ENCODE results near the gene MAPK8IP1.
"Not testable (repeated sequence)": the region's sequence is repeated elsewhere in the genome, so short reads cannot be mapped to it uniquely, and the experiment has no call there.

MAPK8IP1 gene

DNA sequence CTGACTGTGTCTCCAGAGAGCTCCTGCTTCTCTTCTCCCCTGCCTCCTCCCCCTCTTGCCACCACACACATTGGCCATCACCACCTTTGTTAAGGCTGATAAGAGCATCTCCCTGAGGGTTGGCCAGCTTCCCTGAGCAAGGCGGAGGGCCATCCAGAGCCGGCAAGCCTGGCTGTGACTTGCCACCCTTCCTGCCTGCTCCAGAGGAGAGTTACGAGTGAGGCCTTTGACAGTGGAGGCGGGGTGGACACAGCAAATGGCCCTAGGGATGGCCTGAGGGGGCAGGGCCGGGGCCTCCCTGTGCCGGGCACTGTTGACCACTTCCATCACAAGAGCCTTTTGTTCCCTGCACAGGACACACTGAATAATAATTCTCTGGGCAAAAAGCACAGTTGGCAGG lies 16.2 kb downstream of the MAPK8IP1 start:
- intact Hi-C loops (cut with DNase I): loop anchor here (5.0 kb wide), 1 partner anchor 54 kb away; the partner anchor contains the start of gene CRY2
- DNase-seq: peak; percentile 67 to 95 (median 88)

DNA sequence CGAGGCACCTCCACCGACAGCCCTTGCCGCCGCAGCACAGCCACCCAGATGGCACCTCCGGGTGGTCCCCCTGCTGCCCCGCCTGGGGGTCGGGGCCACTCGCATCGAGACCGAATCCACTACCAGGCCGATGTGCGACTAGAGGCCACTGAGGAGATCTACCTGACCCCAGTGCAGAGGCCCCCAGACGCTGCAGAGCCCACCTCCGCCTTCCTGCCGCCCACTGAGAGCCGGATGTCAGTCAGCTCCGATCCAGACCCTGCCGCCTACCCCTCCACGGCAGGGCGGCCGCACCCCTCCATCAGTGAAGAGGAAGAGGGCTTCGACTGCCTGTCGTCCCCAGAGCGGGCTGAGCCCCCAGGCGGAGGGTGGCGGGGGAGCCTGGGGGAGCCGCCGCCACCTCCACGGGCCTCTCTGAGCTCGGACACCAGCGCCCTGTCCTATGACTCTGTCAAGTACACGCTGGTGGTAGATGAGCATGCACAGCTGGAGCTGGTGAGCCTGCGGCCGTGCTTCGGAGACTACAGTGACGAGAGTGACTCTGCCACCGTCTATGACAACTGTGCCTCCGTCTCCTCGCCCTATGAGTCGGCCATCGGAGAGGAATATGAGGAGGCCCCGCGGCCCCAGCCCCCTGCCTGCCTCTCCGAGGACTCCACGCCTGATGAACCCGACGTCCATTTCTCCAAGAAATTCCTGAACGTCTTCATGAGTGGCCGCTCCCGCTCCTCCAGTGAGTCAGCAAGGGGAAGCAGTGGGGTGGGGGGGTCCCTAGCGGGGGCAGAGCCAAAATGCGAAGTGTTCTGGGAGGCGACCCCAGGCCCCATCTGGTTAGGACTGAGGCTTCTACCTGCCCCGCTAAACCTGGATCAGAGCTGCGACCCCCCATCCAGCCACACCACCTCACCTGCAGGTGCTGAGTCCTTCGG lies 17.3 kb downstream of the MAPK8IP1 start:
- no peak for DNase-seq
- intact Hi-C loops (cut with DNase I): loop anchor here (5.0 kb wide), 1 partner anchor 55 kb away; the partner anchor contains the start of gene CRY2

DNA sequence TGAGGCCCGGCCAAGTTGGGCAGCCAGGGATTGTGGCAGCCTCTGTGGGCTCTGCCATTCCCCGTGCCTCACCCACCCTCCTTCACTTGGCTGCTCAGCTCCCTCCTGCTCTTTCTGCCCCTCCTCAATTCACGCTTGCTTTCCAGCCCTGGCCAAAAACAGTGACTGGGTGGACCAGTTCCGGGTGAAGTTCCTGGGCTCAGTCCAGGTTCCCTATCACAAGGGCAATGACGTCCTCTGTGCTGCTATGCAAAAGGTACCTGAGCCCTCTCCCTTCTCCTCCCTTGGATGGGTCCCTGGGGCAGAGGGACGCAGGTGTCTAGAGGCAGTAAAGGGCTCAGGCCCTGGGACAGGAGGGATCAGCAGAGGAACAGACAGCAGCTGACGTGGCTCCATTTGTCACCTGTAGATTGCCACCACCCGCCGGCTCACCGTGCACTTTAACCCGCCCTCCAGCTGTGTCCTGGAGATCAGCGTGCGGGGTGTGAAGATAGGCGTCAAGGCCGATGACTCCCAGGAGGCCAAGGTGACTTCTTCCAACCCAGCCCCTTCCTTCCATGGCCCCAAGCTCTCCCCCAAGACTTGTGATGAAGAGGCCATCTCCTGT lies 19.0 kb downstream of the MAPK8IP1 start:
- intact Hi-C loops (cut with DNase I): loop anchor here (5.0 kb wide), 1 partner anchor 57 kb away; the partner anchor contains the start of gene CRY2
- DNase-seq: no peak

DNA sequence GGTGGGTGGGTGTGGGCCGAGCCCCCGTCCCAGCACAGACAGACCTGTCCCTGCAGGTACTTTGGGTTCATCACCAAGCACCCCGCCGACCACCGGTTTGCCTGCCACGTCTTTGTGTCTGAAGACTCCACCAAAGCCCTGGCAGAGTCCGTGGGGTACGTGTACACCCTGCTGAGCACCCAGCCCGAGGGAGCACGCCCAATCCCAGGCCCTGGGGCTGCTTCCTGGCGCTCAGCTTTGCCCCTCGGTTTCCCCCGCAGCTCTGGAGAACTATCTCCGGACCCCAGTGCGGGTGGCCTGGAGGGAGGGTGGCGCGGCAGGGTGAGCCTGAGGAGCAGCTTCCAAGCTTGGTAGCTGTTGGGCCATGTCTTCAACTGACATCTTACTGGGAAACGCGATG lies 19.6 kb downstream of the MAPK8IP1 start:
- intact Hi-C loops (cut with DNase I): no loop called here
- DNase-seq: no peak

DNA sequence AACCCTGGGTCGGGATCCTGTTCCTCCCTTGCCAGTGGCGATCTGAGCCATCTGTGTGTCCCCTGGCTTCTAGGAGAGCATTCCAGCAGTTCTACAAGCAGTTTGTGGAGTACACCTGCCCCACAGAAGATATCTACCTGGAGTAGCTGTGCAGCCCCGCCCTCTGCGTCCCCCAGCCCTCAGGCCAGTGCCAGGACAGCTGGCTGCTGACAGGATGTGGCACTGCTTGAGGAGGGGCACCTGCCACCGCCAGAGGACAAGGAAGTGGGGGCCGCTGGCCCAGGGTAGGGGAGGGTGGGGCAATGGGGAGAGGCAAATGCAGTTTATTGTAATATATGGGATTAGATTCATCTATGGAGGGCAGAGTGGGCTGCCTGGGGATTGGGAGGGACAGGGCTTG lies 20.1 kb downstream of the MAPK8IP1 start:
- intact Hi-C loops (cut with DNase I); DNase-seq: not testable (repeated sequence)

DNA sequence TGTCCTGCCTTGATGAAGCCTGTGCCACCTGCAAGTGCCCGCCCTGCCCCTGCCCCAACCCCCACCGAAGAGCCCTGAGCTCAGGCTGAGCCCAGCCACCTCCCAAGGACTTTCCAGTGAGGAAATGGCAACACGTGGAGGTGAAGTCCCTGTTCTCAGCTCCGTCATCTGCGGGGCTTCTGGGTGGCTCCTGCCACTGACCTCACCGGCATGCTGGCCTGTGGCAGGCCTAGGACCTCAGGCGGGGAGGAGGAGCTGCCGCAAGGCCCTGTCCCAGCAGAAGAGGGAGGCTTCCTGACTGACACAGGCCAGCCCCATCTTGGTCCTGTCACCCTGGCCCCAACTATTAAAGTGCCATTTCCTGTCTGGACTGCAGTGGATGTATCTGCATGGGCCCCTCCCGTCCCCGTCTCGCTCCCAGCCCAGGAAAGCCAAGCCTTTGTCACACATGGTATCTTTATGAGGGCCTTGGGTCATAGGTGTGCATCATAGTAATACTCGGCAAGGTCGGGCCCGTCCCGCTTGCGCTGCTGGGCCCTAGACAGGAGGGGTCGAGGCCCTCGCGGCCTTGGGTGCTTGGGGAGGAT lies 20.7 kb downstream of the MAPK8IP1 start:
- DNase-seq: no peak
- intact Hi-C loops (cut with DNase I): no loop called here

DNA sequence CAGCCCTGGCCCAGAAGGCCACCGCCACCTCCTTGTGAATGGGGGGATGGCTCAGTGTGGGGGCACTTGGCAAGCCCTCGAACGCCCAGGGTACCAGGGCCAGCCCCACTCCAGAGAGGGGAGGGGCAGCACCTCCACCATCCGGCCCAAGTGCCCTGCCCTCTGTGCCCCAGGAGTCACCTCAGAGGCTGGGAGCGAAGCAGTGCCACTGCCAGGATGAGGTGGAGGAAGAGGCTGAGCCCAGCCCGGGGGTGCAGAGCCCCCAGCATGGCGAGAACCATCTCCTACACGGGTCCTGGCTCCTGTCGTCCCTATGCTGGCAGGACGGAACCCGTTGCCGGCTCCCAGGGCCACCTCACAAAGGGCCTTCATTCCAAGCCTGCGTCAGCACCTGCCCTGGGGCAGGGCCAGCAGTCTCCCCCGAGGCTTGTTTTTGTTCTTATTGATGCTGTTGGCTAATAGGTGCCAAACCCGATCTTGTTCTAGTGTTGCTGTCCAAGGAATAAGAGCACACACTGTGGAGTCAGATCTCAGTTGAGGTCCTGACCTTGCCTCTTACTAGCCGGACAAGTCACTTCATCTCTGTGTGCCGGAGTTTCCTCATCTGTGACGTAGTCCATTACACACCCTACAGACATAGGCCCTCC lies 21.6 kb downstream of the MAPK8IP1 start, which contains the start of gene FREY1:
Gene FREY1, minus strand, starts transcription at position 307 of the 647 bp plus-strand sequence. Its CDS starts 26 bp downstream, at position 281.
- intact Hi-C loops (cut with DNase I): no loop called here
- peak in 7 of 42 donors; percentile 30 to 59 (median 47) for DNase-seq

DNA sequence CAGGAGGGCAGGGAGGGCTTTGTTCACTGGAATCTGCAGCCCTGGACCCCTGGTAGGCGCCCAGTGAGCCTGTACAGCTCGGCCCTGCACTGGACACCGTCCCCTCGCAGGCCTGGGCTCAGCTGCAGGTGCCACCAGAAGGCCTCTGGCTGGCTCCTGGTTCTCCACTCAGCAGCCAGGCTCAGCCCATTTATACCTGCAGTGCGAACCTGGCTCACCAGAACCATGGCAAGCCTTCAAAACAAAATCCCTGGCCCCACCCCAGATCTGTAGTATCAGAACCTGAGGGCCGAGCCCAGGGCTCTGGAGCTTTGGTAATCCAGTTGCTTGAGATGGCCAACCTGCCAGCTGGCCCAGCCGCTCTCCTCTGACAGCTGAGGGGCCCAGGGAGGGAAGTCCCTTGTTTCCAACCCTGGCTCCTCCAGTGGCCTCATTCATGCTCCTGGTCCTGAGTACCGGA lies 22.5 kb downstream of the MAPK8IP1 start:
- intact Hi-C loops (cut with DNase I): no loop called here
- peak in 13 of 42 donors; percentile 38 to 67 (median 45) for DNase-seq

DNA sequence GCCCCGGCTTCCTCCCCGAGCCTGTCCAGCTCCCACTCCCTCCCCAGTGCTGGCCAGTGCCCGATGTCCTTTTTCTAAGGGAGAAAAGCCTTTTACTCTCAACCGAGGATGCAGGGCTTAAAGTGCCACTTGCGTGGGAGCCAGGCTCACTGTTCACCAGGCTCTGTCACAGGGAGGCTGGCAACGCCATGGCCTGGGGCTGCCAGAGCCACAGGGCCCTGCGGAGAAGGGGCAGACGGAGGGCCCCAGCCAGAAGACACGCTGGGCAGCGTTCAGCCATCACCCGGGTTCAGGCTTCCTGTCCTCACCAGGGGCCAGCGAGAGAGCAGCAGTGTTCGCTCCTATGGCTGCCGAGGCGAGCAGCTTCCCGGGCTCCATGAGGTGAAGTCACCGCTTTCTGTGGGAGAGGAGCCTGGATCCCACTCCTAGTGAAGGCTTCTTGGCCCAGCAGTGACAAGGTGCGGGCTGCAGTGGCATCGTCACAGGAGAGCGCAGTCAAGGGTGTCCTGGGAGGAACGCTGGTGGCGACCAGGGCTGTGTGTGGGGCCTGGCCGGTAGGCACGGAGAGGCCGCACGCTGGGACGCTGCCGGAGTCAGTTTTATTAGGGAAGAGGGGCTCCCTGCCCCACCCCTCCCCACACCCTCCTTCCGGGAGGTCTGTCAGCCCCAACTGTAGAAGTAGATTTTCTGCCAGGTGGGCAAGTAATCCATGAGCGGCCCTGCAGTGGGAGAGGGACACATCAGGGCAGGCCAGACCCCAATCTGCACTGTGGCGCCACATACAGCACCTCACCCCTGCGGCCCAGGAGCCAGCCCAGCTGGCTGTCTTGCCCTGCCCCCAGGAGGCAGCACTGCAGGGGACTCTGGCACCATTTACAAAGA lies 24.4 kb downstream of the MAPK8IP1 start:
- intact Hi-C loops (cut with DNase I): no loop called here
- DNase-seq: peak in 4 of 42 donors; percentile 31 to 56 (median 36)

DNA sequence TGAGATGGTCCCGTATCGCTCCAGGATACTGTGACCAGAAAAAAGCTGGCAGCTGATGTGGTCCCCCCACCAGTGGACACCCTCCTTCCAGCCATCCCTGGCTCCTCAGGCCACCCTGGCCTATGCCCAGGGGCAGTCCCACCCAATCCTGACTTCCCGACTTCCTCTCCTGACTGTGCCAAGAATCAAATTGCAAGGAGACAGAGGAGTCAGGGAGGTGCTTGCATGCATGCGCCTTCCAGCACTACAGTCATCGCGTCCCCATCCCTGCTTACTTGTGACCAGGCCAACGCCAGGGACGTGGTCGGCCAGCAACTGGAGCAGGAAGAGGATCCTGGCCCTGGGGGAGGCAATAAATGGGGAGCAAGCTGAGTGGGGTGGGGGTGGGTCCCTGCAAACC lies 25.2 kb downstream of the MAPK8IP1 start:
- intact Hi-C loops (cut with DNase I): no loop called here
- no peak for DNase-seq

DNA sequence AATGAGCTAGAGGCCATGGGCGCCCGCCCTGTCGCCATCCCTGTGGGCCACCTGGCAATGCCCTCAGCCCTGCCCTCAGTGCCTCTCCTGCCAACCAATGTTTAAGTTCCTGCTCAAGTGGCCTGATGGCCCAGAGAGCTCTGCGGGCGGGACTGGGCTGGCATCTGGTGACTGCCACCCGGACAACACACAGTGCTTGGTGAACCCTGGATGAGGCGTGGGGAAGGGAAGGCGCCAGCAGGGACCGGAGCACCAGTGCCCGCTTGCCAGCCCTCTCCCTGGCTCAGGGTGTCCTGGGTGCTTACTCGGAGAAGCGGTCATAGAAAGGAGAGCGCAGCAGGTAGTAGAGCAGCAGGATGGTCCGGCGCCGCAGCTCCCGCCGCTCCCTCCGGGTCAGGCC lies 28.1 kb downstream of the MAPK8IP1 start:
- intact Hi-C loops (cut with DNase I): no loop called here
- no peak for DNase-seq

DNA sequence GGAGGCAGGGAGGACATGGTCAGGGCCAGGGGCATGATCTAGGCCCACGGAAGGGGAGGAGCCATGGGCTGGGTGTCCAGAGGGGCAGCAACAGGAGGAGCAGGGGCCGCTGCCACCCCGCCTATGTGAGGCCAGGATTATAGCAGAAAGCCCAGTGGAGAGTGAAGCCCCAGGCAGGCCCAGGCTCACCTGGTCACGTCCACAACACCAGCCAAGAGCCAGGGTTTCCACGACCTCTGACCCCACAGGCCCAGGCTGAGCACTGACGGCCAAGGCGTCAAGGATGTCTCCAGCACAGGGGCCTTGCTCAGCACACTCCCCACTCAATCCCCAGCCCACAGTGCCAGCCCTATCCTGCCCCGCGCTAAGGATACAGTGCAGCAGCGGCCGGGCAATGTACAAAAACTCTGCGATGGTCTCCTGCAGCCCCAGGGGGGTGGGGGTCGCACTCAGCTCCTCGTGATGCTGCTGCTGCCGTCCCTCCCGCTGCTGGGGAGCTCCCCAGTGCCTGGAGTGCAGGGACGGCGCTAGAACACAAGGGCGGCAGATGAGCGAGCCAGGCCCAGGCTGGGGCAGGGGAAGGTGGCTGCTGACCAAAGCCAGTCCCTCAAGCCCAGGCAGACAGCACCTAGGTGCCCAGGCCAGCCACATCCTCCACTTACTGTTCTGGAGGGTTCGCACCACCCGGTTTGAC lies 28.6 kb downstream of the MAPK8IP1 start:
- DNase-seq: no peak
- intact Hi-C loops (cut with DNase I): no loop called here

DNA sequence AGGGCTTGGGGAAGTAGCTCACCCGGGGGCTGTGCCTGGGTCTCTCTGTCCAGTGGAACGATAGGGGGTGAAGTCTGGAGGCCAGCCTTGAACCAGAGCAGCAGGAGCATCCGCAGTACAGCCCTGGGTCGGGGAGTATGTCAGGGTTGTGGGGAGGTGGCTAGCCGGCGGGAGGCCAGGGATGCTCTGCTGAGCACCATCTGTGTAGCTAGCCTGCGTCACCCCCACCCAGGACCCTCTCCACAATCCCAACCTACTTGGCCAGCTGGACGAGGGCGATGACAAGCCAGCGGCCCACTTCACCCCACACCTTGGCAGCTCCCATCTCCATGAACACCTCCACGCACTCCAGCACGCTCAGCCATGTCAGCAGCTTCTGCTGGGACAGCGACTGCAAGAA lies 30.0 kb downstream of the MAPK8IP1 start:
- intact Hi-C loops (cut with DNase I): loop anchor here (5.0 kb wide), 1 partner anchor 68 kb away; the partner anchor contains the start of gene CRY2
- no peak for DNase-seq

DNA sequence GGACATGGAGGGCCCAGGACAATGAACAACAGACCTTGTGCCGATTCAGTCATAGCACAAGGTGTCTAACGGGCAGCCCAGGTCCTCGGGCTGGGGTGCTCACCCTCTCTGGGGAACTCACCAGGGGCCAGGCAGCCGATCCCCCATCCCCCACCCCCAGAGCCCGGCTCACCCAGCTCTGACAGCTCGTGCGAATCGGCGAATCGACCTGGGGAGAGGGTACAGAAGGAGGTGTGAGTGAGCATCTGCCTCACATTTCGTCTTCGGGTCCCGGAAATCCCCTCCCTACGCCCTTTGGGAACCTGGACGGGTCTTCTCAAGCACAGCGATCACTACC lies 31.8 kb downstream of the MAPK8IP1 start:
- DNase-seq: no peak
- intact Hi-C loops (cut with DNase I): loop anchor here (5.0 kb wide), 1 partner anchor 70 kb away; the partner anchor contains the start of gene CRY2

DNA sequence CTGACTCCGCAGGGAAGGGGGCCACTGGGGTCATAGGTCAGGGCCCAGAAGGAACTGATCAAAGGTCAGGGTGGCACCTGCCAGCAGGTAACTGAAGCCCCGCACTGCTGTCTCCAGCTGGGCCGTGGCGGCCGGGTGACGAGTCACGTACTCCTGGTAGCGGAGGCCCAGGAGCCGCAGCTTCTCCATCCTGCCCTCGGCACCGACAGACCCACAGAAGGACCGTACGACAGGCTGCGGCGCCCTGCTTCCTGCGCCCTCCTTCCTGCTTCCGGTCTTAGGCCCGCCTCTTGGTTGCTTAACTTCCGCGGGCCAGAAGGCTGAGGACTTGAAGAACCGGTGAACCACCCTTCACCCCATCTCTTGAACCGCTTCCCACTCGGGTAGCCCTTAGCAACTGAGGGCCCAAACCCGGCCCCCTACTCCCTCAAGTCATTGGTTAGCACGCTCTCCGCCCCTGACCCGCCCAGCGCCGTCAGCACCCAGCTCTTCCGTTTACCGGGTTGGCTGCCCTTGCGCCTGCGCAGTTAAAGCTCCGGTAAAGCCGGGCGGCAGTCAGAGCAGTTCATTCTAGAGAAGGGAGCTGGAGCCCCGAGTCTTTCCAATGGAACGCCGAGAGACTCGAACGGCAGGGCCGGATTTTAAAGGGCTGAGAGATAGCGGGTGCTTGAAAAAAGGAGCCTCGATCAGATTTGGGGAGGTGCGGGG lies 32.3 kb downstream of the MAPK8IP1 start, which contains the start of gene PEX16:
Gene PEX16, minus strand, starts transcription at position 255 of the 708 bp plus-strand sequence. Its CDS starts 66 bp downstream, at position 189.
- peak; percentile 94 to 99 (median 97) for DNase-seq
- intact Hi-C loops (cut with DNase I): loop anchor here (5.0 kb wide), 1 partner anchor 70 kb away; the partner anchor contains the start of gene CRY2

DNA sequence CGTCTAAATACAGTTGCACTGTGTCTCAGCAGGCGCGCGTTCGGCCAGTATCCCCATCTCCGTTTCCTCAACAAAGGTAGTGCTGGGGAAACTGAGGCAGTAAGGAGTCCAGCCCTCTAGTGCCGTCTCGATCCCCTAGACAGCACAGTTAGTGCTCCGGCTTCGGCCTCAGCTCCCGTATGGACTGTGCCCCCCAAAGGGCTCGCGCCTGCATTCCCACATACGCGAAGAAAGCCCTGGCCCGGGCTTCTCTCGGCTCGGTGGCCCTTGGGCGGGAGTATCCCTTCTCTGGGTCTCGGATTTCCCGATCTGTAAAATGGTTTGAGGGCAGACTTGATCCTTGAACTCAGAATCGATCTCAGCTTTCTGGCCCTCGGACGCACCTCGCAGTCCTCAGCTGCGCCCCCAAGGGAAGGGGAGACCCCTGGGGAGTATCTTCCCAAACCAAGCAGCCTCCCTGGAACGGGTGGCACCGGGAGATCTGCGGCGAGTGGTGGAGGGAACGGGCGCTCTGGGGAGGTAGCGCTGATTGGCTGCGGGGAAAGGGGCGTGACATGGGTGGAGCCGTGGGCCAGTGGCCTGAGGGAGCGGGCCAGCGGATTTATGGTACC lies 33.0 kb downstream of the MAPK8IP1 start:
- peak; percentile 75 to 93 (median 88) for DNase-seq
- intact Hi-C loops (cut with DNase I): loop anchor here (5.0 kb wide), 1 partner anchor 71 kb away; the partner anchor contains the start of gene CRY2
